GM23338 (cell line): ENCODE results near the gene AR. TPM values are rescaled to one million over a fixed set of nuclear protein-coding genes. Genes with fewer than 3 reads are reported as not detected.

Experiments used
- ATAC-seq: fragments of 200-7000 bp; cut with Tn5 transposase; 3 replicates; pipeline ENCODE4 v1.9.1; 2020
- DNase-seq: peaks from one replicate; pipeline ENCODE4 v3.0.0-alpha.2; 2015; ENCODE audit warnings: low spot score
- H2AFZ ChIP-seq: fragments of 200-600 bp; sonication (generic); 2 replicates; pipeline ENCODE4 v1.8.0; 2016; ENCODE audit warnings: antibody characterized with exemption, mild to moderate bottlenecking, moderate library complexity
- H3F3A ChIP-seq: fragments of 200-600 bp; sonication (generic); replicated peaks from 2 replicates; pipeline ENCODE4 v1.8.0; 2017; ENCODE audit warnings: antibody characterized with exemption, mixed run types, low read depth
- H3K27ac ChIP-seq: fragments of 200-600 bp; sonication (generic); 2 replicates; pipeline ENCODE4 v1.6.1; 2016; ENCODE audit warnings: low read depth
- H3K27me3 ChIP-seq: fragments of 200-600 bp; sonication (generic); 2 replicates; pipeline ENCODE4 v1.8.0; 2016; ENCODE audit warnings: mild to moderate bottlenecking, mixed run types, moderate library complexity; ENCODE audit not compliant: insufficient read depth
- H3K36me3 ChIP-seq: fragments of 200-600 bp; sonication (generic); 2 replicates; pipeline ENCODE4 v1.8.0; 2016; ENCODE audit warnings: mild to moderate bottlenecking; ENCODE audit not compliant: insufficient read depth
- H3K4me1 ChIP-seq: fragments of 200-600 bp; sonication (generic); 2 replicates; pipeline ENCODE4 v1.8.0; 2016; ENCODE audit warnings: mild to moderate bottlenecking, moderate library complexity; ENCODE audit not compliant: insufficient read depth
- H3K4me2 ChIP-seq: fragments of 200-600 bp; sonication (generic); 2 replicates; pipeline ENCODE4 v1.7.1; 2017; ENCODE audit warnings: mixed run types
- H3K4me3 ChIP-seq: fragments of 200-600 bp; sonication (generic); 2 replicates; pipeline ENCODE4 v1.6.1; 2016; ENCODE audit warnings: mixed run types
- H3K79me2 ChIP-seq: fragments of 200-600 bp; sonication (generic); replicated peaks from 2 replicates; pipeline ENCODE4 v1.8.0; 2017; ENCODE audit warnings: mild to moderate bottlenecking; ENCODE audit not compliant: insufficient read depth
- H3K9me2 ChIP-seq: fragments of 200-600 bp; sonication (generic); 2 replicates; pipeline ENCODE4 v1.8.0; 2017; ENCODE audit not compliant: insufficient read depth
- H4K20me1 ChIP-seq: fragments of 200-600 bp; sonication (generic); replicated peaks from 2 replicates; pipeline ENCODE4 v1.8.0; 2017; ENCODE audit warnings: mild to moderate bottlenecking; ENCODE audit not compliant: insufficient read depth
- H3K27ac Mint-ChIP-seq: 2 replicates; pipeline ENCODE4 v1.8.0; 2020; ENCODE audit warnings: inconsistent platforms, mild to moderate bottlenecking, moderate library complexity, mixed read lengths
- H3K27me3 Mint-ChIP-seq: 3 replicates; pipeline ENCODE4 v1.8.0; 2022; ENCODE audit warnings: low read depth, mild to moderate bottlenecking, moderate library complexity, mixed read lengths, inconsistent platforms; ENCODE audit not compliant: insufficient read depth, poor library complexity
- H3K36me3 Mint-ChIP-seq: 3 replicates; pipeline ENCODE4 v1.8.0; 2021; ENCODE audit warnings: low read depth, mild to moderate bottlenecking, inconsistent platforms, moderate library complexity, mixed read lengths
- H3K4me1 Mint-ChIP-seq: 3 replicates; pipeline ENCODE4 v1.8.0; 2020; ENCODE audit warnings: mild to moderate bottlenecking, inconsistent platforms, mixed read lengths
- H3K4me3 Mint-ChIP-seq: 3 replicates; pipeline ENCODE4 v1.8.0; 2021; ENCODE audit warnings: moderate library complexity, mild to moderate bottlenecking, inconsistent platforms, mixed read lengths
- H3K9me3 Mint-ChIP-seq: 3 replicates; pipeline ENCODE4 v1.8.0; 2020; ENCODE audit warnings: moderate library complexity, mild to moderate bottlenecking, inconsistent platforms, mixed read lengths
- CTCF ChIP-seq, 2 experiments: fragments of 200-600 bp in 1 of 2; sonication (generic) in 1 of 2; conservative IDR thresholded peaks; 2 replicates each; pipeline versions ENCODE4 v1.5.1 to v1.6.1; 2016 to 2017; ENCODE audit warnings: antibody characterized with exemption in 2 of 2, low read depth in 2 of 2, mild to moderate bottlenecking in 2 of 2, moderate library complexity in 1 of 2
- EZH2phosphoT487 ChIP-seq: fragments of 200-600 bp; sonication (generic); IDR thresholded peaks from one replicate; pipeline ENCODE4 v1.8.1; 2018; ENCODE audit warnings: antibody characterized with exemption; ENCODE audit not compliant: unreplicated experiment
- JUNB ChIP-seq: IDR thresholded peaks from one replicate; pipeline ENCODE4 v1.6.1; 2016; ENCODE audit warnings: antibody characterized with exemption; ENCODE audit not compliant: unreplicated experiment
- NANOG ChIP-seq: IDR thresholded peaks from 2 replicates; pipeline ENCODE4 v1.6.1; 2016; ENCODE audit warnings: antibody characterized with exemption, borderline replicate concordance
- POLR2AphosphoS5 ChIP-seq: IDR thresholded peaks from 2 replicates; pipeline ENCODE4 v1.6.1; 2016; ENCODE audit warnings: antibody characterized with exemption, low read depth
- ZNF114 ChIP-seq: fragments of 250-450 bp; sonication (Bioruptor Pico); IDR thresholded peaks from 2 replicates; pipeline ENCODE4 v1.5.0; 2020; ENCODE audit warnings: mild to moderate bottlenecking, moderate library complexity
- ZNF331 ChIP-seq: fragments of 250-450 bp; sonication (Bioruptor Pico); IDR thresholded peaks from 2 replicates; pipeline ENCODE4 v1.5.0; 2020; ENCODE audit warnings: low read depth, mild to moderate bottlenecking, moderate library complexity
- polyA plus RNA-seq: library from polyadenylated mRNA; unstranded; fragments of >200 nt; fragmentation: Nextera tagmentation; extraction: Ambion mirVana; gene quantifications from 2 replicates; pipeline ENCODE4 v1.2.1, GENCODE V29; 2016
- total RNA-seq: library from RNA; depleted of rRNA; stranded (reverse); fragments of >200 nt; shearing (Covaris generic); gene quantifications from 2 replicates; pipeline ENCODE4 v1.2.3, GENCODE V29; 2014
- TF ChIP-seq, protein P1 (sequence below): fragments of 250-450 bp; sonication (Bioruptor Pico); IDR thresholded peaks from 2 replicates; pipeline ENCODE4 v1.5.0; 2020; ENCODE audit warnings: mild to moderate bottlenecking, moderate library complexity
- TF ChIP-seq, protein P2 (sequence below): IDR thresholded peaks from one replicate; pipeline ENCODE4 v1.6.1; 2018; ENCODE audit warnings: antibody characterized with exemption; ENCODE audit not compliant: unreplicated experiment

The AR gene
- total and polyA plus RNA-seq, 2 experiments from 2014 or later: 11.2 to 13.3 TPM

DNA sequence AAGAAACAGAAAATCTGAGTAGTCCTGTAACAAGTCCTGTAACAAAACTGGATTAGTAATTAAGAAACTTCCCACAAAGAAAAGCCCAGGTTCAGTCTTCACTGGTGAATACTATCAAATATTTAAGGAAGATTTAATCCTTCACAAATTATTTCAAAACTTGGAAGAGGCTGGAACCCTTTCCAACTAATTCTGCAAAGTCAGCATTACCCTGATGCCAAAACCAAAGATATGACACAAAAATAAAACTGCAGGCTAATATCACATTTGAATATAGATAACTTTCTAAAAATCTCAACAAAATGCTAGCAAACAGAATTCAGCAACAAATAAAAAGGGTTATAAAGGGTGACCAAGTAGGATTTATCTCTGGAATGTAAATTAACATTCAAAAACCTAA is 80.5 kb downstream of the AR start:
- no peak overlapping the region for H2AFZ ChIP-seq
- DNase-seq (no peak), ATAC-seq (no peak)
- no peaks in the 10 kb centered on the region for H3K4me1 ChIP-seq
- Mint-ChIP-seq H3K27ac (no peak overlapping the region), H3K4me3 (no peak overlapping the region), H3K36me3 (peaks cover 3% of the 10 kb centered on the region; the same call in 2 of the 3 replicates), H3K27me3 (no peaks in the 10 kb centered on the region), H3K9me3 (no peaks in the 10 kb centered on the region; the same call in 2 of the 3 replicates), H3K4me1 (no peaks in the 10 kb centered on the region)
- no peaks in the 10 kb centered on the region for H3K36me3 ChIP-seq
- peaks cover 16% of the 10 kb centered on the region; the same call in 1 of the 2 replicates for H3K79me2 ChIP-seq
- H4K20me1 ChIP-seq: no peaks in the 10 kb centered on the region
- H3K4me2 ChIP-seq: no peak overlapping the region
- TF ChIP-seq CTCF (conservative IDR thresholded peaks at IDR 0.05; ENCODE audit: low read depth in 2 of 2) (no peak), NANOG (no peak), POLR2AphosphoS5 (no peak), ZNF114 (CRISPR knock-in tag) (no peak), ZNF331 (no peak), JUNB (no peak), EZH2phosphoT487 (no peak)
- TF ChIP-seq, protein P1, sequence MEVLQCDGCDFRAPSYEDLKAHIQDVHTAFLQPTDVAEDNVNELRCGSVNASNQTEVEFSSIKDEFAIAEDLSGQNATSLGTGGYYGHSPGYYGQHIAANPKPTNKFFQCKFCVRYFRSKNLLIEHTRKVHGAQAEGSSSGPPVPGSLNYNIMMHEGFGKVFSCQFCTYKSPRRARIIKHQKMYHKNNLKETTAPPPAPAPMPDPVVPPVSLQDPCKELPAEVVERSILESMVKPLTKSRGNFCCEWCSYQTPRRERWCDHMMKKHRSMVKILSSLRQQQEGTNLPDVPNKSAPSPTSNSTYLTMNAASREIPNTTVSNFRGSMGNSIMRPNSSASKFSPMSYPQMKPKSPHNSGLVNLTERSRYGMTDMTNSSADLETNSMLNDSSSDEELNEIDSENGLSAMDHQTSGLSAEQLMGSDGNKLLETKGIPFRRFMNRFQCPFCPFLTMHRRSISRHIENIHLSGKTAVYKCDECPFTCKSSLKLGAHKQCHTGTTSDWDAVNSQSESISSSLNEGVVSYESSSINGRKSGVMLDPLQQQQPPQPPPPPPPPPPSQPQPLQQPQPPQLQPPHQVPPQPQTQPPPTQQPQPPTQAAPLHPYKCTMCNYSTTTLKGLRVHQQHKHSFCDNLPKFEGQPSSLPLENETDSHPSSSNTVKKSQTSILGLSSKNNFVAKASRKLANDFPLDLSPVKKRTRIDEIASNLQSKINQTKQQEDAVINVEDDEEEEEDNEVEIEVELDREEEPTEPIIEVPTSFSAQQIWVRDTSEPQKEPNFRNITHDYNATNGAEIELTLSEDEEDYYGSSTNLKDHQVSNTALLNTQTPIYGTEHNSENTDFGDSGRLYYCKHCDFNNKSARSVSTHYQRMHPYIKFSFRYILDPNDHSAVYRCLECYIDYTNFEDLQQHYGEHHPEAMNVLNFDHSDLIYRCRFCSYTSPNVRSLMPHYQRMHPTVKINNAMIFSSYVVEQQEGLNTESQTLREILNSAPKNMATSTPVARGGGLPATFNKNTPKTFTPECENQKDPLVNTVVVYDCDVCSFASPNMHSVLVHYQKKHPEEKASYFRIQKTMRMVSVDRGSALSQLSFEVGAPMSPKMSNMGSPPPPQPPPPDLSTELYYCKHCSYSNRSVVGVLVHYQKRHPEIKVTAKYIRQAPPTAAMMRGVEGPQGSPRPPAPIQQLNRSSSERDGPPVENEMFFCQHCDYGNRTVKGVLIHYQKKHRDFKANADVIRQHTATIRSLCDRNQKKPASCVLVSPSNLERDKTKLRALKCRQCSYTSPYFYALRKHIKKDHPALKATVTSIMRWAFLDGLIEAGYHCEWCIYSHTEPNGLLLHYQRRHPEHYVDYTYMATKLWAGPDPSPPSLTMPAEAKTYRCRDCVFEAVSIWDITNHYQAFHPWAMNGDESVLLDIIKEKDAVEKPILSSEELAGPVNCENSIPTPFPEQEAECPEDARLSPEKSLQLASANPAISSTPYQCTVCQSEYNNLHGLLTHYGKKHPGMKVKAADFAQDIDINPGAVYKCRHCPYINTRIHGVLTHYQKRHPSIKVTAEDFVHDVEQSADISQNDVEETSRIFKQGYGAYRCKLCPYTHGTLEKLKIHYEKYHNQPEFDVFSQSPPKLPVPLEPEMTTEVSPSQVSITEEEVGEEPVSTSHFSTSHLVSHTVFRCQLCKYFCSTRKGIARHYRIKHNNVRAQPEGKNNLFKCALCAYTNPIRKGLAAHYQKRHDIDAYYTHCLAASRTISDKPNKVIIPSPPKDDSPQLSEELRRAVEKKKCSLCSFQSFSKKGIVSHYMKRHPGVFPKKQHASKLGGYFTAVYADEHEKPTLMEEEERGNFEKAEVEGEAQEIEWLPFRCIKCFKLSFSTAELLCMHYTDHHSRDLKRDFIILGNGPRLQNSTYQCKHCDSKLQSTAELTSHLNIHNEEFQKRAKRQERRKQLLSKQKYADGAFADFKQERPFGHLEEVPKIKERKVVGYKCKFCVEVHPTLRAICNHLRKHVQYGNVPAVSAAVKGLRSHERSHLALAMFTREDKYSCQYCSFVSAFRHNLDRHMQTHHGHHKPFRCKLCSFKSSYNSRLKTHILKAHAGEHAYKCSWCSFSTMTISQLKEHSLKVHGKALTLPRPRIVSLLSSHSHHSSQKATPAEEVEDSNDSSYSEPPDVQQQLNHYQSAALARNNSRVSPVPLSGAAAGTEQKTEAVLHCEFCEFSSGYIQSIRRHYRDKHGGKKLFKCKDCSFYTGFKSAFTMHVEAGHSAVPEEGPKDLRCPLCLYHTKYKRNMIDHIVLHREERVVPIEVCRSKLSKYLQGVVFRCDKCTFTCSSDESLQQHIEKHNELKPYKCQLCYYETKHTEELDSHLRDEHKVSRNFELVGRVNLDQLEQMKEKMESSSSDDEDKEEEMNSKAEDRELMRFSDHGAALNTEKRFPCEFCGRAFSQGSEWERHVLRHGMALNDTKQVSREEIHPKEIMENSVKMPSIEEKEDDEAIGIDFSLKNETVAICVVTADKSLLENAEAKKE (CRISPR knock-in tag): no peak
- TF ChIP-seq, protein P2, sequence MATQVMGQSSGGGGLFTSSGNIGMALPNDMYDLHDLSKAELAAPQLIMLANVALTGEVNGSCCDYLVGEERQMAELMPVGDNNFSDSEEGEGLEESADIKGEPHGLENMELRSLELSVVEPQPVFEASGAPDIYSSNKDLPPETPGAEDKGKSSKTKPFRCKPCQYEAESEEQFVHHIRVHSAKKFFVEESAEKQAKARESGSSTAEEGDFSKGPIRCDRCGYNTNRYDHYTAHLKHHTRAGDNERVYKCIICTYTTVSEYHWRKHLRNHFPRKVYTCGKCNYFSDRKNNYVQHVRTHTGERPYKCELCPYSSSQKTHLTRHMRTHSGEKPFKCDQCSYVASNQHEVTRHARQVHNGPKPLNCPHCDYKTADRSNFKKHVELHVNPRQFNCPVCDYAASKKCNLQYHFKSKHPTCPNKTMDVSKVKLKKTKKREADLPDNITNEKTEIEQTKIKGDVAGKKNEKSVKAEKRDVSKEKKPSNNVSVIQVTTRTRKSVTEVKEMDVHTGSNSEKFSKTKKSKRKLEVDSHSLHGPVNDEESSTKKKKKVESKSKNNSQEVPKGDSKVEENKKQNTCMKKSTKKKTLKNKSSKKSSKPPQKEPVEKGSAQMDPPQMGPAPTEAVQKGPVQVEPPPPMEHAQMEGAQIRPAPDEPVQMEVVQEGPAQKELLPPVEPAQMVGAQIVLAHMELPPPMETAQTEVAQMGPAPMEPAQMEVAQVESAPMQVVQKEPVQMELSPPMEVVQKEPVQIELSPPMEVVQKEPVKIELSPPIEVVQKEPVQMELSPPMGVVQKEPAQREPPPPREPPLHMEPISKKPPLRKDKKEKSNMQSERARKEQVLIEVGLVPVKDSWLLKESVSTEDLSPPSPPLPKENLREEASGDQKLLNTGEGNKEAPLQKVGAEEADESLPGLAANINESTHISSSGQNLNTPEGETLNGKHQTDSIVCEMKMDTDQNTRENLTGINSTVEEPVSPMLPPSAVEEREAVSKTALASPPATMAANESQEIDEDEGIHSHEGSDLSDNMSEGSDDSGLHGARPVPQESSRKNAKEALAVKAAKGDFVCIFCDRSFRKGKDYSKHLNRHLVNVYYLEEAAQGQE: no peak
- no peaks in the 10 kb centered on the region for H3K9me2 ChIP-seq
- no peaks in the 10 kb centered on the region for H3K27me3 ChIP-seq
- H3F3A ChIP-seq: no peaks in the 10 kb centered on the region
- H3K27ac ChIP-seq: no peak overlapping the region
- no peak overlapping the region for H3K4me3 ChIP-seq
